Measurements from ENCODE around the gene DBF4B.
A peak's percentile ranks its signal among the peaks of the same experiment; 100 is the strongest.
"Not testable (repeated sequence)": the region's sequence is repeated elsewhere in the genome, so short reads cannot be mapped to it uniquely, and the experiment has no call there.

The DBF4B gene, protein sequence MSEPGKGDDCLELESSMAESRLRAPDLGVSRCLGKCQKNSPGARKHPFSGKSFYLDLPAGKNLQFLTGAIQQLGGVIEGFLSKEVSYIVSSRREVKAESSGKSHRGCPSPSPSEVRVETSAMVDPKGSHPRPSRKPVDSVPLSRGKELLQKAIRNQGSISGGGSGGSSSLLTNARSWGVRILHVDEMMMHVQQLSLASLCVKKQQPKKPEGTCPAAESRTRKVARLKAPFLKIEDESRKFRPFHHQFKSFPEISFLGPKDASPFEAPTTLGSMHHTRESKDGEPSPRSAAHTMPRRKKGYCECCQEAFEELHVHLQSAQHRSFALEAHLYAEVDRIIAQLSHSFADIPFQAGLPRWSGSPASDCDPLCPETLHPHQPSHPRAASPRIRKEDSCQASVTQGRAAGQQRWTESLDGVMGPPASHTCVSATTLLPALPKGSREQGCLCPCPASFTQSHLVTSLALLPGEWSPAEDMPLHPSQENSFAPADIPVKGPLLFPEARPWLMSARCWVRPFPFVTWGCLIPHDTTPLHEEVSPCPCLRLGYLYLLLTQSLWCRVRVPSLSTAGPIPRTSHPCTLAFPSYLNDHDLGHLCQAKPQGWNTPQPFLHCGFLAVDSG

DNA sequence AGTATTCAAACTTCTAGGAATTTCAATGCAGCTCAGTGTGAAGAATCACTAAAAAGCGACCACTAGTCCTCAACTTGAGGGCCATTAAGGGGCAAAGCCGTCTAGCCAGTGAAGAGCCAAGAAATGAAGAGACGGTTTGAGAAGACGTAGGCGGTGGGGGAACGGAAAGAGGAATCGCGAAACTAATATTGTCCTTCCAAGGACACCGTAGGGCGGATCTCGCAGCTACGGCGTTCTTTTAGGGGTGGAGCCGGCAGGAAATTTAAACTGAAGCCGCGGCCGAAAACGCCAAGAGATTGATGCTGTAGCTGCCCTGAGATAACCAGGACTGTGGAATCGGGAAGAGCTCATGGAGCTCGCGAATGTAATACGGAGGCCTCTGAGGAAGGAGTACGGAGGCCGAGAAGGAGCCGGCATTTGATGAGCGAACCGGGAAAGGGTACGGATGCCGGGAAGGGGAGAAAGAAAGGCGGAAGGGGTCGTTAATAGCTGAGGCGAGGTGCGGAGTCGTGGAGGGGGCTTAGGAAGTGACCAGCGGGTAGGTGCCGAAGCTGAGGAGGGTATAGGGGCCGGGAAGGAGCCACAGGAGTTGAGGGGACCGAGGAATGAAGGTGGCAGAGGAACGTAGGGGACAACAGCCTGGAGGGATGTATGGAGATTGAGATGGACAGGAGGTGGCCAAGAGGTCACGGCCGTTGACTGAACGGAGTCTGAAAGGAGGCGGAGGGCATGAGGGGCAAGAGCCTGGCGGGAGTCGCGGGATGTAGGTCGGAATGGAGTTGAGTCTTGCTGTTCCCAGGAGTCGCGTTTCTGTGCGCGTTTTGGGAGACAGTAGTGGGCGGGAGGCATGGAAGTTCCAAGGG lies at the start of gene DBF4B:
TSS of gene DBF4B (plus strand) at position 265 of the 863 bp plus-strand sequence. CDS start at position 421, 156 bp downstream.
- DNase-seq (ENCODE audit: low read depth in 4 of 4, low spot score in 1 of 4) = peak; percentile 54 to 81 (median 70)

DNA sequence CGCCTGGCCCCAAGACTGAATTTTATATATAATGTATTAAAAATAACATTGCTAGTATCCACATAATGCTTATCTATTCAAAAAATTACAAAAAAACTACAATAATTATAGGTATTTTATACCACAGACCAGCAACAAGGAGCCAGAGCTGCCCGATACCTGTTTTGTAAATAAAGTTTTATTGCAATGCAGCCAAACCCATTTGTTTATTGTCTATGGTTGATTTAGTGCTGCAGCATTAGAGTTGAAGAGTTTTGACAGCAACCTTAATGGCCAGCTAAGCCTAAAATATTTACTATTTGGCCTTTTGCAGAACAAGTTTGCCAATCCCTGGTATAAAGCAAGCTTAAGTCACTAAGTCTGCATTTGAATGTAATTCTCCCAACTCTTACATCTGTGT lies 46.6 kb upstream of the DBF4B start:
- DNase-seq (ENCODE audit: low read depth in 4 of 4, low spot score in 1 of 4) = no peak

DNA sequence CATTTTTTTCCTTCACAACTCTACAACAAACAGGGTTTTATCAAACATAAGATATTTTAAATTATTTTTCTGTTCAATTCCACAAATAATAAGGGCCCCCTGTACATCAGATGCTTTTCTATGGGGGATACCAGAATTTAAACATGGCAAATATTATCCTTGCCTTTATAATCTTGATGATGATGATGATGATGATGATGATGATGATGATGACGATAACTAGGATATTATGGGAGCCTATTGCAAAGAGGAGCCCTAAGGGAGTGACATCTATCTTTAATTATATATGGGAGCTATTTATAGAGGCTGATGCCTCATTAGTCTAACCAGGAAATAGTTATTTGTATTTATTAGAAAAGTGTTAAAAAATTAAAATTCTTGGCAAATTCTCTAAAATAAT lies 45.4 kb upstream of the DBF4B start:
- DNase-seq (ENCODE audit: low read depth in 4 of 4, low spot score in 1 of 4) = no peak

DNA sequence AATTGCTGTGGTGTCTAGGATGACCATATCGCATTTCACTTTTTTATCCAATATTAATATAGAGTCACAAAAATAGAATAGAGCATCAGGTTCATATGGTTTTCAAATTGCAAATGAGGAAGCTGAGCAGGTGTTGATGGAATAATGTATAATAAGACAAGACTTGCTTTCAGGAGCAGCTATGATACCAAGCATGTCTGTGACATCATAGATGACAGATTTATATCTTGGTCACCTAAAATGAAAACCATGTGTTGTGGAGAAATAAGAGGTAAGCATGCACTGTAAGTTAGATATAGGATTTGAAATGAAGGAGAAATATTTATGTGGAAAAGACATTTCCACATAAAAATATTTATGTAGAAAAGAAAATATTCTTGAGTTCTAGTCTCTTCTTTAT lies 43.6 kb upstream of the DBF4B start:
- no peak for DNase-seq (ENCODE audit: low read depth in 4 of 4, low spot score in 1 of 4)

DNA sequence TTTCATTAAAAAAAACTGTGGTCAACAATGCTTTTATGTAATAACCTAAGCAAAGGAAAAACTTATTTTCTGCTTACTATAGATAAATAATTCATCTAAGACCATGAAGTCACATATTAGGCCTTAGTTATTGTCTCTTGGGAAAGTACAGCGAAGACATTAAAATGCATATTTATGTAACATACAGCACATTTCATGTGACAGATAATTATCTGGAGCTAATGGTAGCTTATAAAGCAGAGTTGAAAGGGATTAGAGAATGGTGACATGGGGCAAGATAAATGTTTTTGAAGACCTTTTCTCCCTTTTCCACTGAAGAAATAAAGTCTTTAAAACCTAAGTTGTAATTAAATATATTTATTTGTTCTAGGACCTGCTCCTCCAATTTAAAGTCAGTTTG lies 42.5 kb upstream of the DBF4B start:
- DNase-seq (ENCODE audit: low read depth in 4 of 4, low spot score in 1 of 4) = no peak

DNA sequence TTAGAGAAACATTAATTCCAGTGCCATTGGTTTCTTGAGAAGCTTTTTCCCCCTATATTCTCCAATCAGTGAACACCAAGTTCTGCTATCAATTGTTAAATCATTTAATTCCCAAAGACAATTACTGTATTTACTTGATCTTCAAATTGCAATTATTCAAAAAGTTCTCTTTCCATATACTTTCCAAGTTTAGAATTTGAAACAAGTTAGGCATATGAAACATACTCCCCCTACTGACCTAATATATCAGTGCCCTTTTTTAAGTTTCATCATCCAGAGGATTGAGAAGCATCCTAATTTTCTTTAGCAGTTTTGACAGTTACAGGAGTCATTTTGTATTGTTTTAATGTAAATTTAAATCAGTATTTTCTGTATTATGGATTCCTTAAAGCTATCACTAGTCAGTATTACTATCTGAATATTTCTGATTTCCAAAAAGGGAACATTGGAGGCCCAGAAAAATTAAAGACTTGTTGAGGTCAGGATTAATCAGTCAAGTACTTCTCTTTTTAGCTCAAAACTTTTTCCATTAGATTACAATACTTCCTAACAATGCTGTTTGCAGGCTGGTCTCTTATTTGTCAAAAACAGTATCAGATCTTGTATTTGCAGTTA lies 35.9 kb upstream of the DBF4B start:
- no peak for DNase-seq (ENCODE audit: low read depth in 4 of 4, low spot score in 1 of 4)

DNA sequence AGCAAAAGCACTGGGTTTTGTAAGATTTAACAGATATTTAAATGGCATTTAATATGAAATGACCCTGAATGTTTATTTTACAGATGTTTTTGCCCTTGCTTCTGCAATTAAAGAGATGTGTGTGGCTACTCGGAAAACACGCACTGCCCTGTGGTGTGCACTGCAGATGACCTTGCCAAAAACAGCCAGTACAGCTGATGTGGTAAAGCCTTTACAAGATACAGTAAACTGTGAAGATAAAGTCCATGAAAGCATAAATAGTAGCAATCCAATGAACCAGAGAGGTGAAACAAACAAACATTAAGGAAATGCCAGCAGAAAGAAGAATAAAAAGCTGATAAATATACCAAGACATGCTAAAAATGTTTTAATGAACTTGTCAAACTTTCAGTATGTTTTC lies 34.6 kb upstream of the DBF4B start:
- no peak for DNase-seq (ENCODE audit: low read depth in 4 of 4, low spot score in 1 of 4)

DNA sequence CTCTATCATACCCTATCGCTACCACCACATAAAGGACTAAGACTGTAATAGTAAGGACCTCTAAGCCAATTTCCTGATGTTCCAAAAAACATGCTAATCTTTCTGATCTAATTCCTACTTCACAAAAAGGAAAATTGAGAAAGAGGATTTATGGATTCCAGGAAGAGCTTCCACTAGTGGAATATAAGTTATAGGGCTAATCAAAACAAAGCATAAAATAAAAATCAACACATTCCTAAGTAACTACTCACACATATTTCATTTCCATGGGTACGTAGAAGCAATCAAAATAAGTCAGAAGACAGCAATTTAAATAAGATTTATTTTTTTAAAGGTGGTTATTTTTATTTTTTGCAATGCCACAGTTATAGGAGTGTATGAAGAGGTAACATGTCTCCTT lies 31.3 kb upstream of the DBF4B start:
- no peak for DNase-seq (ENCODE audit: low read depth in 4 of 4, low spot score in 1 of 4)

DNA sequence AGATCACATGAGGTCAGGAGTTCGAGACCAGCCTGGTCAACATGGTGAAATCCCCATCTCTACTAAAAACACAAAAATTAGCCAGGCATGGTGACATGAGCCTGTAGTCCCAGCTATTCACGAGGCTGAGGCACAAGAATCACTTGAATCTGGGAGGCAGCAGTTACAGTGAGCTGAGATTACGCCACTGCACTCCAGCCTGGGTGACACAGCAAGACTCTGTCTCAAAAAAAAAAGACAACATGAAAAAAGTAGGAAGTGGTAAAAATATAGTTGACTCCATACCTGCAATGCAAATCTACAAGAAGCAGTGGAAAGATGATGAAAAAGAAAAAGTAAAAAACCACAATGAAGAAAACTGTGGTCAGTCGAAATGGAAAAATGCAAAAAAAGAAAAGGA lies 25.2 kb upstream of the DBF4B start:
- not testable (repeated sequence) for DNase-seq (ENCODE audit: low read depth in 4 of 4, low spot score in 1 of 4)

DNA sequence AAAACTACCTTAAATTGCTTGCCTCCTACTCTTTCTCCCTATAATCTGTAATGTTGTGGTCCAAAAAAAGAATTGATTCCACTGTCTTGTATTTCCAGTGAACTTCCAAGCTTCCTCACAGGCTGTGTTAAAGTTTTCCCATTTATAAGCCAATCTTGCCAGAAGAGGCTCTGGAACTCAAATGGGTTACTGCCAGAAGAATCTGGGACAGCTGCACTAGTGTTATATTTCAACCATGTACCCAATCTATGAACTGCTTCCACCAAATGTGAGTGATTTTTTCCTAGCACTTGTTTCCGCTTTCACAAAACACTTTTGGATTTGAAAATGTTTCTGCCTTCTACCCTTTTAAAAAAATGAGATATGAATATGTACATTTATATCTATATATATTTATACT lies 20.7 kb upstream of the DBF4B start:
- no peak for DNase-seq (ENCODE audit: low read depth in 4 of 4, low spot score in 1 of 4)

DNA sequence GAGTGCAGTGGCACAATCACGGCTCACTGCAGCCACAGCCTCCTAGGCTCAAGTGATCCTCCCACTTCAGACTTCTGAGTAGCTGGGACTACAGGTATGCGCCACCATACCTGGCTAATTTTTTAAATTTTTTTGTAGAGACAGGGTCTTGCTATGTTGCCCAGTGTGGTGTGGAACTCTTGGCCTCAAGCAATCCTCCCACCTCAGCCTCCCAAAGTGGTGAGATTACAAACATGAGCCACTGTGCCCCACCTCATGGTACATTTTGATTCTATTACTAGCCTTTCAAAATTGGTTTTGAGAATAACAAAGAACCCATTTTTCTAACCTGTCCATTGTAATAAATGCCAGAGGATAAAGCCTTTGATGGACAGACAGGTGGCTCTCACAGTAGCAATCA lies 20.3 kb upstream of the DBF4B start:
- no peak for DNase-seq (ENCODE audit: low read depth in 4 of 4, low spot score in 1 of 4)

DNA sequence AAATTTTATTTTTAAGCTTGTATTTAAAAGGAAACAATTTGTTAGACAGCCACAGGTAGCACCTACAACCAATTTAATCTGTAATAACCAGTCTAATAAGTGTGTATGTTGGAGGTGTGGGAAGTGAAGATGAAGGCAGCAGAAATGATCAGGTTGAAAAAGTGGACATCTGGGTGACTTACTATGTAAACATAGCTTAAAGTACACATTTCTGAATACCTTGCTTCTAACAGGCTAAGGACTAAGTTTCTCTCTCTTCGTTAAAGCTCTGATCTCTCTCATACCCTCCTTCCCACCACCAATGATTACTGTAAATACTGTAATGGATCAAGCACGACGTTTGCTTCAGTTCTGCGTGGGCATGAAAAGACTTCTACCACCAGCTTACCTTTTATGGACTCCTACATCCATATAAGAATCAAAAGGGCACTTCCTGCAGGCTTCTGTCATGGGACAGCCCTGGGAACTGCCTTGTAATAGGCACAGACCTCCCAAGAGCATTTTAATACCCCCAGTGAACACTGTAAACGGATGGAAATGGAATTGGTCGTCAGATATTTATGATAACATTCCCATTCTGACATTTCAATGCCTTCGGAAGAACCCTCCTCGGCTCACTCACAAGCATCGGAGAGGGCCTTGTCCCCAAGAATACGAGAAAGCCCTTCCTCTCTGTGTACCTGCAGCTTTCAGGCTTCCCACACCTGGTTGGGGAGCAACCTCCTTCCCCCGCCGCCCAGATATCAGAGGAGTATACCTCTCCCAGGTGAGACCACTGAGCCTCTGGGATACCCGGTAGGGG lies 19.6 kb upstream of the DBF4B start:
- no peak for DNase-seq (ENCODE audit: low read depth in 4 of 4, low spot score in 1 of 4)

DNA sequence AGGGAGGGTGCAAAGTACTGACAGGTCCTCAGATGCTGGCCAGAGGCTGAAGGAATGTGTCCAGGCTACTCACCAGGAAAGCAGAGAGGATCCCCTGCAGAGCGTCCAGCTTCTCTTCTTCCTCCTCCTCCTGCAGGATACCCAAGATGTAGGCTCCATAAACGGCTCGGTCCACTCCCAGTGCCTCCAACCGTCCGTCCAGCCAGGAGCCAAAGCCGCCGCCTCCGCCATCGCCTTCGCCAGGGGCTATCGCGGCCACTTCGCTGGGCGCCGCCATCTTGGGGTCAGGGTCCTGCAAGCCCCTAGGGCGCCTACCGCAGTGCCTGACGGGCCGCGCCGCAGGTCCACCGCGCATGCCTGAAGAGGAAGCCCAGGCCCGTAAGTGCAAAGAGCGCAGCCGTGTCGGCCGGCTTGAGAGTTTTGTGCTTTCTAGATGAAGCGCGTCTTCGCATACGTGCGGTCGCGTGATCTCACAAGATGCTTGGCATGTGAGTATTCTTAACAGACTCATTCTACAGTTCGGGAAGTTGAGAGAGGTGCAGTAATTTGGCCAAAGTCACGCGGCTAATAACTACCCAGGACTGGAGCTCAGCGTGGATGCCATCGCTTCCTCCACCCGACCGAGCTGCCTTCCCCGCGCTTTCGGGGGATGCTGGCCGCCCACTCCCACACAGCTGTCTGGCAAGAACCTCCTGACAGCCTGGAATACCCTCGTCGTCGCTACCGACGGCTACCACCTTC lies 18.8 kb upstream of the DBF4B start, which contains the start of gene CCDC43:
TSS of gene CCDC43 (minus strand) at position 300 of the 741 bp plus-strand sequence. CDS start at position 277, 23 bp downstream.
- DNase-seq (ENCODE audit: low read depth in 4 of 4, low spot score in 1 of 4) = peak; percentile 85 to 87 (median 86)

DNA sequence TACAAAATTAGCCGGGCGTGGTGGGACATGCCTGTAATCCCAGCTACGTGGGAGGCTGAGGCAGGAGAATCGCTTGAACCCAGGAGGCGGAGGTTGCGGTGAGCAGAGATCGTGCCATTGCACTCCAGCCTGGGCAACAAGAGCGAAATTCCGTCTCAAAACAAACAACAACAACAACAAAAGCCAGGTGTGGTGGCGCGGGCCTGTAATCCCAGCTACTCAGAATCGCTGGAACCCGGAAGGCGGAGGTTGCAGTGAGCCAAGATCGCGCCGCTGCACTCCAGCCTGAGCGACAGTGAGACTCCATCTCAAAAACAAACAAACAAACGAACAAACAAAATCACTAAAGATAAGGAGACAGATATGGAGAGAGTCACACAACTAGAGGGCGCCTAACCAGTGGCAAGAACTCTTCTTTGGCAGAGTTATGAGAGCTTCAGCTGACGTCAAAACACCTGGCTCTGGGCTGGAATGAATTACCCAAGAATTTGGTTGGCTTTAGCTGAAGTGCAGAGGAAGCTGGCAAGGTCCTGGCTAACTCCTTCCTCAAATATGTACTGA lies 17.6 kb upstream of the DBF4B start:
- not testable (repeated sequence) for DNase-seq (ENCODE audit: low read depth in 4 of 4, low spot score in 1 of 4)

DNA sequence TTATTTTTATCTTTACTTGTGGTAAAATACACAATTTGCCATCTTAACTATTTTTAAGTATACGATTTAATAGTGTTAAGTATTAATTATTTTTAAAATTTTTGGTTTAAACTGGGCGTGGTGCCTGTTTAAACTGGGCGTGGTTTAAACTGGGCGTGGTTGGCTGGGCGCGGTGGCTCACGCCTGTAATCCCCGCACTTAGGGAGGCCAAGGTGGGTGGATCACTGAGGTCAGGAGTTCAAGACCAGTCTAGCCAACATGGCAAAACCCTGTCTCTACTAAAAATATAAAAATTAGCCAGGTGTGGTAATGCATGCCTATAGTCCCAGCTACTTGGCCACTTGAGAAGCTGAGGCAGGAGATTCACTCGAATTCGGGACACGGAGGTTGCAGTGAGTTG lies 14.9 kb upstream of the DBF4B start:
- DNase-seq (ENCODE audit: low read depth in 4 of 4, low spot score in 1 of 4) = no peak

DNA sequence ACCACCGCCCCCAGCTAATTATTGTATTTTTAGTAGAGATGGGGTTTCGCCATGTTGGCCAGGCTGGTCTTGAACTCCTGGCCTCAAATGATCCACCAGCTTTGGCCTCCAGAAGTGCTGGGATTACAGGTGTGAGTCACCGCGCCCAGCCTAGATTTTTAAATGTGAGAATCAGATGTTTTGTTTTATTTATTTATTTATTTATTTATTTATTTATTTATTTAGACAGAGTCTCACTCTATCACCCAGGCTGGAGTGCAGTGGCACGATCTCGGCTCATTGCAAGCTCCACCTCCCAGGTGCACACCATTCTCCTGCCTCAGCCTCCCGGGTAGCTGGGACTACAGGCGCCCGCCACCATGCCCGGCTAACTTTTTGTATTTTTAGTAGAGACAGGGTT lies 8.2 kb upstream of the DBF4B start:
- DNase-seq (ENCODE audit: low read depth in 4 of 4, low spot score in 1 of 4) = not testable (repeated sequence)

DNA sequence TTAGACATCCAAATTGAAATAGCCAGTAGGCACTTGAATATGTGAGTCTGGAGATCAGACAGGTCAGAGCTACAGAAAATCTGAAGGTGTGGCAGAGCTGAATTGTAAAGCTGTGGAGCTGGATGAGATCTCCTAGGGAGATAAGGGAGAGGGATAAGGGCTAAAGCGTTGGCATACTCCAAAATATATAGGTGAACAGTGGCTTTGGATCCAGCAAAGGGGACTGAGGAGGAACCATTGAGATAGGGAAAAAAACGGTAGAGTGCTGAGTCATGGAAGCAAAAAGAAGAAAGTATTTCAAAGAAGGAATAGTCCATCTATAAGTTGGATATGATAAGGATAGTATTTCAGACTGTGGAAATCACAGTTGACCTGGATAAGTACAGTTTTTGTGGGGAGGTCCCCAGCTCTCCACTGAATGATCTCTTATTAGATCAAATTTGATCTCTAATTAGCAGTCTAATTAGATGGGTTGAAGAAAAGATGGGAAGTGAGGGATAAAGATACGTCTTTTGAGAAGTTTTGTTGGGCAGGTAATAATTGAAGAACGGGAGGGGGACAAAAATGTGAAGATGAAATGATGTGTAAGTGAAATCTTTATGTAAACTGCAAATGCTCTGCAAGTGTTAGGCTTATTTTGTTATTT lies 587 bp upstream of the DBF4B start:
- DNase-seq (ENCODE audit: low read depth in 4 of 4, low spot score in 1 of 4) = no peak

DNA sequence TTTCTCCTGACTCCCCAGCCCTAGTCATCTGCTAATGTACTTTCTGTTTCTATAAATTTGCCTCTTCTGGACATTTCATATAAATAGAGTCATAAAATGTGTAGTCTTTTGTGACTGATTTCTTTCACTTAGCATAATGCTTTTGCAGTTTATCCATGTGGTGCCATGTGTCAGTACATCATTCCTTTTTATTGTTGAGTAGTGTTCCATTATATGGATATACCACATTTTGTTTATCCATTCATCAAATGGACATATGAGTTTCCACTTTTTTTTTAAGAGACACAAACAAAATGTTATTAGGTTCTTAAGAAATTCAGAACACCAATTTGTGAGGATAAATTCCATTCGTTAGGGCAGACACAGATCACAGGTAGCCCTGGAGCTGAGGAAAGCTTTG lies 11.0 kb downstream of the DBF4B start:
- DNase-seq (ENCODE audit: low read depth in 4 of 4, low spot score in 1 of 4) = no peak

DNA sequence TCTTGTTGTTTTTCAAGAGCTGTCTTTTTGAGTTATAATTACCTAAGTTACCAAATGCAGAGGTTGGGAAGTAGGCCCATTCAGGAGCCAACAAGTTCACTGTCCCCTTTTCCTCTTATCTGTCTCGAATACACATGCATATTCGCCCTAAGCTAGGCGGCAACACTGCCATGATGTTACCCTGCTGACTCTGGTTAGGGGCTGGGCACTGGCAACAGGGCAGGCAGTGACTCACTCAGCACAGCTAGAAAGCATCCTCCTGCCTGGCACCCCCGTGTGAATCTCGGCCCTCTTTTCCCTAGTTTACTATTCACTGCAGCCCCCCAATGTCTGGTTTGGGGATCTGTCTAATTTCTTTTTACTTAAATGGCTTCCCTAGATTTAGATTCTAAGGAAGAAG lies 13.8 kb downstream of the DBF4B start:
- no peak for DNase-seq (ENCODE audit: low read depth in 4 of 4, low spot score in 1 of 4)
